Epithelial cell of esophagus (primary cell): Measurements from ENCODE around the gene HIP1R.

Experiments
- DNase-seq: peaks from one replicate; pipeline ENCODE4 v3.0.0; 2010; ENCODE audit warnings: low read depth
- H3K4me3 ChIP-seq: 2 replicates; pipeline ENCODE4 v1.5.1; 2011; ENCODE audit warnings: mild to moderate bottlenecking, low read length, control low read depth
- CTCF ChIP-seq: IDR thresholded peaks from 2 replicates; pipeline ENCODE4 v1.5.1; 2011; ENCODE audit warnings: low read depth, mild to moderate bottlenecking, low read length, control low read depth, inconsistent platforms; ENCODE audit not compliant: insufficient read depth; ENCODE audit errors: missing control alignments

The HIP1R gene

GRCh38 chr12:122859303-122860039, 24.2 kb downstream of the HIP1R start:
- DNase-seq: no peak
- no peak for TF ChIP-seq CTCF
- H3K4me3 ChIP-seq: no peak overlapping the region

GRCh38 chr12:122860040-122860853, 25.0 kb downstream of the HIP1R start:
- peak; percentile 87 for TF ChIP-seq CTCF
- no peak overlapping the region for H3K4me3 ChIP-seq
- DNase-seq: peak; percentile 83

GRCh38 chr12:122860854-122861586, 25.8 kb downstream of the HIP1R start:
- TF ChIP-seq CTCF: no peak
- no peak for DNase-seq
- H3K4me3 ChIP-seq: no peak overlapping the region

GRCh38 chr12:122861587-122861970, 26.3 kb downstream of the HIP1R start:
- DNase-seq: no peak
- no peak overlapping the region for H3K4me3 ChIP-seq
- no peak for TF ChIP-seq CTCF

GRCh38 chr12:122862110-122862634, 26.9 kb downstream of the HIP1R start:
- TF ChIP-seq CTCF: no peak
- no peak for DNase-seq
- H3K4me3 ChIP-seq: no peak overlapping the region

- no peak for TF ChIP-seq CTCF
- peak; percentile 60 for DNase-seq
- H3K4me3 ChIP-seq: no peak overlapping the region
These were observed 27.8 kb downstream of the HIP1R start for GRCh38 chr12:122862872-122863701.
